GM23338 (cell line): Measurements from ENCODE around the gene LRR1. TPM values are rescaled to one million over a fixed set of nuclear protein-coding genes. Genes with fewer than 3 reads are reported as not detected.

Experiments used
- ATAC-seq: fragments of 200-7000 bp; cut with Tn5 transposase; 3 replicates; pipeline ENCODE4 v1.9.1; 2020
- DNase-seq: peaks from one replicate; pipeline ENCODE4 v3.0.0-alpha.2; 2015; ENCODE audit warnings: low spot score
- H2AFZ ChIP-seq: fragments of 200-600 bp; sonication (generic); 2 replicates; pipeline ENCODE4 v1.8.0; 2016; ENCODE audit warnings: antibody characterized with exemption, mild to moderate bottlenecking, moderate library complexity
- H3F3A ChIP-seq: fragments of 200-600 bp; sonication (generic); replicated peaks from 2 replicates; pipeline ENCODE4 v1.8.0; 2017; ENCODE audit warnings: antibody characterized with exemption, mixed run types, low read depth
- H3K27ac ChIP-seq: fragments of 200-600 bp; sonication (generic); 2 replicates; pipeline ENCODE4 v1.6.1; 2016; ENCODE audit warnings: low read depth
- H3K27me3 ChIP-seq: fragments of 200-600 bp; sonication (generic); 2 replicates; pipeline ENCODE4 v1.8.0; 2016; ENCODE audit warnings: mild to moderate bottlenecking, mixed run types, moderate library complexity; ENCODE audit not compliant: insufficient read depth
- H3K36me3 ChIP-seq: fragments of 200-600 bp; sonication (generic); 2 replicates; pipeline ENCODE4 v1.8.0; 2016; ENCODE audit warnings: mild to moderate bottlenecking; ENCODE audit not compliant: insufficient read depth
- H3K4me1 ChIP-seq: fragments of 200-600 bp; sonication (generic); 2 replicates; pipeline ENCODE4 v1.8.0; 2016; ENCODE audit warnings: mild to moderate bottlenecking, moderate library complexity; ENCODE audit not compliant: insufficient read depth
- H3K4me2 ChIP-seq: fragments of 200-600 bp; sonication (generic); 2 replicates; pipeline ENCODE4 v1.7.1; 2017; ENCODE audit warnings: mixed run types
- H3K4me3 ChIP-seq: fragments of 200-600 bp; sonication (generic); 2 replicates; pipeline ENCODE4 v1.6.1; 2016; ENCODE audit warnings: mixed run types
- H3K79me2 ChIP-seq: fragments of 200-600 bp; sonication (generic); replicated peaks from 2 replicates; pipeline ENCODE4 v1.8.0; 2017; ENCODE audit warnings: mild to moderate bottlenecking; ENCODE audit not compliant: insufficient read depth
- H3K9me2 ChIP-seq: fragments of 200-600 bp; sonication (generic); 2 replicates; pipeline ENCODE4 v1.8.0; 2017; ENCODE audit not compliant: insufficient read depth
- H4K20me1 ChIP-seq: fragments of 200-600 bp; sonication (generic); replicated peaks from 2 replicates; pipeline ENCODE4 v1.8.0; 2017; ENCODE audit warnings: mild to moderate bottlenecking; ENCODE audit not compliant: insufficient read depth
- H3K27ac Mint-ChIP-seq: 2 replicates; pipeline ENCODE4 v1.8.0; 2020; ENCODE audit warnings: inconsistent platforms, mild to moderate bottlenecking, moderate library complexity, mixed read lengths
- H3K27me3 Mint-ChIP-seq: 3 replicates; pipeline ENCODE4 v1.8.0; 2022; ENCODE audit warnings: low read depth, mild to moderate bottlenecking, moderate library complexity, mixed read lengths, inconsistent platforms; ENCODE audit not compliant: insufficient read depth, poor library complexity
- H3K36me3 Mint-ChIP-seq: 3 replicates; pipeline ENCODE4 v1.8.0; 2021; ENCODE audit warnings: low read depth, mild to moderate bottlenecking, inconsistent platforms, moderate library complexity, mixed read lengths
- H3K4me1 Mint-ChIP-seq: 3 replicates; pipeline ENCODE4 v1.8.0; 2020; ENCODE audit warnings: mild to moderate bottlenecking, inconsistent platforms, mixed read lengths
- H3K4me3 Mint-ChIP-seq: 3 replicates; pipeline ENCODE4 v1.8.0; 2021; ENCODE audit warnings: moderate library complexity, mild to moderate bottlenecking, inconsistent platforms, mixed read lengths
- H3K9me3 Mint-ChIP-seq: 3 replicates; pipeline ENCODE4 v1.8.0; 2020; ENCODE audit warnings: moderate library complexity, mild to moderate bottlenecking, inconsistent platforms, mixed read lengths
- EZH2 ChIP-seq: fragments of 200-600 bp; sonication (generic); IDR thresholded peaks from one replicate; pipeline ENCODE4 v1.8.0; 2017; ENCODE audit warnings: antibody characterized with exemption, mild to moderate bottlenecking, low read depth; ENCODE audit not compliant: unreplicated experiment
- EZH2phosphoT487 ChIP-seq: fragments of 200-600 bp; sonication (generic); IDR thresholded peaks from one replicate; pipeline ENCODE4 v1.8.1; 2018; ENCODE audit warnings: antibody characterized with exemption; ENCODE audit not compliant: unreplicated experiment
- JUNB ChIP-seq: IDR thresholded peaks from one replicate; pipeline ENCODE4 v1.6.1; 2016; ENCODE audit warnings: antibody characterized with exemption; ENCODE audit not compliant: unreplicated experiment
- NANOG ChIP-seq: IDR thresholded peaks from 2 replicates; pipeline ENCODE4 v1.6.1; 2016; ENCODE audit warnings: antibody characterized with exemption, borderline replicate concordance
- STAT1 ChIP-seq: IDR thresholded peaks from one replicate; pipeline ENCODE4 v1.6.1; 2016; ENCODE audit warnings: antibody characterized with exemption; ENCODE audit not compliant: unreplicated experiment
- ZNF114 ChIP-seq: fragments of 250-450 bp; sonication (Bioruptor Pico); IDR thresholded peaks from 2 replicates; pipeline ENCODE4 v1.5.0; 2020; ENCODE audit warnings: mild to moderate bottlenecking, moderate library complexity
- ZNF331 ChIP-seq: fragments of 250-450 bp; sonication (Bioruptor Pico); IDR thresholded peaks from 2 replicates; pipeline ENCODE4 v1.5.0; 2020; ENCODE audit warnings: low read depth, mild to moderate bottlenecking, moderate library complexity
- polyA plus RNA-seq: library from polyadenylated mRNA; unstranded; fragments of >200 nt; fragmentation: Nextera tagmentation; extraction: Ambion mirVana; gene quantifications from 2 replicates; pipeline ENCODE4 v1.2.1, GENCODE V29; 2016
- total RNA-seq: library from RNA; depleted of rRNA; stranded (reverse); fragments of >200 nt; shearing (Covaris generic); gene quantifications from 2 replicates; pipeline ENCODE4 v1.2.3, GENCODE V29; 2014
- TF ChIP-seq, protein P1 (sequence below): fragments of 250-450 bp; sonication (Bioruptor Pico); IDR thresholded peaks from 2 replicates; pipeline ENCODE4 v1.5.0; 2020; ENCODE audit warnings: mild to moderate bottlenecking, moderate library complexity

Gene LRR1
- total and polyA plus RNA-seq, 2 experiments from 2014 or later = 31.8 to 41.9 TPM

DNA sequence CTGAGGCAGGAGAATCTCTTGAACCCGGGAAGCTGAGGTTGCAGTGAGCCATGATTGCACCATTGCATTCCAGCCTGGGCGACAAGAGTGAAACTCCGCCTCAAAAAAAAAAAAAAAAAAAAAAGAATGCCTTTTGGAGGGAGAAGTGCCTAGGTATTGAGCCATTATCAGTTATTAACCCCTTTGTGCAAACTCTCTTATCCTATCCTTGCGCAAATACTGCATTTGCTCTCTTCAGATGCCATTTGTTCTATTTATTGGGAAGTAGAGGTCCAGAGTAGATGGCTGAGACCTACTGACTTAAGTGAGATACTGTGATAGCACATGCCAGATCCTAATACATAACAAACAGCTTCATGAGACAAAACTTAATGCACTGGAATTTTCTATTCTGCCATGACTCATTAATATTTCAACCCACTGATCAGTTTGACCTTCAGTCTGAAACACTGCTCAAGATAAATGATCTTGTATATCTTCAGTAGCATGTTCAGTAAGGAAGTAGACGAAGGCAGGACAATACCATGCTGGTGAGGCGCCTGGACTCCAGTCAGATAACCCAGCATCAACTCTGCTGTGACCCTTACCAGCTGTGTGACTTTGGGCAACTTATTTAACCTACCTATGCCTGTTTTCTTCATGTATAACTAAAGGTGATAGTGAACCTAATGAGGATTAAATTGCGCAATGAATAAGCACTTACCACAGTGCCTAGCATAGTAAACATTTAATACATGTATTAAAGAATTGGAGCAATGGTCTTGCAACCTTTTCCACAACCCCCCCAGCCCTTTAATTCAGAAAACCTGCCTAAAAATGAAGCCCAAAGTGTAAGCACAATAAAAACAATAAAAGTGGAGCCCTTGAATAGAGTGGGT is 42.0 kb downstream of the LRR1 start (continued):
- TF ChIP-seq, protein P1, sequence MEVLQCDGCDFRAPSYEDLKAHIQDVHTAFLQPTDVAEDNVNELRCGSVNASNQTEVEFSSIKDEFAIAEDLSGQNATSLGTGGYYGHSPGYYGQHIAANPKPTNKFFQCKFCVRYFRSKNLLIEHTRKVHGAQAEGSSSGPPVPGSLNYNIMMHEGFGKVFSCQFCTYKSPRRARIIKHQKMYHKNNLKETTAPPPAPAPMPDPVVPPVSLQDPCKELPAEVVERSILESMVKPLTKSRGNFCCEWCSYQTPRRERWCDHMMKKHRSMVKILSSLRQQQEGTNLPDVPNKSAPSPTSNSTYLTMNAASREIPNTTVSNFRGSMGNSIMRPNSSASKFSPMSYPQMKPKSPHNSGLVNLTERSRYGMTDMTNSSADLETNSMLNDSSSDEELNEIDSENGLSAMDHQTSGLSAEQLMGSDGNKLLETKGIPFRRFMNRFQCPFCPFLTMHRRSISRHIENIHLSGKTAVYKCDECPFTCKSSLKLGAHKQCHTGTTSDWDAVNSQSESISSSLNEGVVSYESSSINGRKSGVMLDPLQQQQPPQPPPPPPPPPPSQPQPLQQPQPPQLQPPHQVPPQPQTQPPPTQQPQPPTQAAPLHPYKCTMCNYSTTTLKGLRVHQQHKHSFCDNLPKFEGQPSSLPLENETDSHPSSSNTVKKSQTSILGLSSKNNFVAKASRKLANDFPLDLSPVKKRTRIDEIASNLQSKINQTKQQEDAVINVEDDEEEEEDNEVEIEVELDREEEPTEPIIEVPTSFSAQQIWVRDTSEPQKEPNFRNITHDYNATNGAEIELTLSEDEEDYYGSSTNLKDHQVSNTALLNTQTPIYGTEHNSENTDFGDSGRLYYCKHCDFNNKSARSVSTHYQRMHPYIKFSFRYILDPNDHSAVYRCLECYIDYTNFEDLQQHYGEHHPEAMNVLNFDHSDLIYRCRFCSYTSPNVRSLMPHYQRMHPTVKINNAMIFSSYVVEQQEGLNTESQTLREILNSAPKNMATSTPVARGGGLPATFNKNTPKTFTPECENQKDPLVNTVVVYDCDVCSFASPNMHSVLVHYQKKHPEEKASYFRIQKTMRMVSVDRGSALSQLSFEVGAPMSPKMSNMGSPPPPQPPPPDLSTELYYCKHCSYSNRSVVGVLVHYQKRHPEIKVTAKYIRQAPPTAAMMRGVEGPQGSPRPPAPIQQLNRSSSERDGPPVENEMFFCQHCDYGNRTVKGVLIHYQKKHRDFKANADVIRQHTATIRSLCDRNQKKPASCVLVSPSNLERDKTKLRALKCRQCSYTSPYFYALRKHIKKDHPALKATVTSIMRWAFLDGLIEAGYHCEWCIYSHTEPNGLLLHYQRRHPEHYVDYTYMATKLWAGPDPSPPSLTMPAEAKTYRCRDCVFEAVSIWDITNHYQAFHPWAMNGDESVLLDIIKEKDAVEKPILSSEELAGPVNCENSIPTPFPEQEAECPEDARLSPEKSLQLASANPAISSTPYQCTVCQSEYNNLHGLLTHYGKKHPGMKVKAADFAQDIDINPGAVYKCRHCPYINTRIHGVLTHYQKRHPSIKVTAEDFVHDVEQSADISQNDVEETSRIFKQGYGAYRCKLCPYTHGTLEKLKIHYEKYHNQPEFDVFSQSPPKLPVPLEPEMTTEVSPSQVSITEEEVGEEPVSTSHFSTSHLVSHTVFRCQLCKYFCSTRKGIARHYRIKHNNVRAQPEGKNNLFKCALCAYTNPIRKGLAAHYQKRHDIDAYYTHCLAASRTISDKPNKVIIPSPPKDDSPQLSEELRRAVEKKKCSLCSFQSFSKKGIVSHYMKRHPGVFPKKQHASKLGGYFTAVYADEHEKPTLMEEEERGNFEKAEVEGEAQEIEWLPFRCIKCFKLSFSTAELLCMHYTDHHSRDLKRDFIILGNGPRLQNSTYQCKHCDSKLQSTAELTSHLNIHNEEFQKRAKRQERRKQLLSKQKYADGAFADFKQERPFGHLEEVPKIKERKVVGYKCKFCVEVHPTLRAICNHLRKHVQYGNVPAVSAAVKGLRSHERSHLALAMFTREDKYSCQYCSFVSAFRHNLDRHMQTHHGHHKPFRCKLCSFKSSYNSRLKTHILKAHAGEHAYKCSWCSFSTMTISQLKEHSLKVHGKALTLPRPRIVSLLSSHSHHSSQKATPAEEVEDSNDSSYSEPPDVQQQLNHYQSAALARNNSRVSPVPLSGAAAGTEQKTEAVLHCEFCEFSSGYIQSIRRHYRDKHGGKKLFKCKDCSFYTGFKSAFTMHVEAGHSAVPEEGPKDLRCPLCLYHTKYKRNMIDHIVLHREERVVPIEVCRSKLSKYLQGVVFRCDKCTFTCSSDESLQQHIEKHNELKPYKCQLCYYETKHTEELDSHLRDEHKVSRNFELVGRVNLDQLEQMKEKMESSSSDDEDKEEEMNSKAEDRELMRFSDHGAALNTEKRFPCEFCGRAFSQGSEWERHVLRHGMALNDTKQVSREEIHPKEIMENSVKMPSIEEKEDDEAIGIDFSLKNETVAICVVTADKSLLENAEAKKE = no peak
- no peak for TF ChIP-seq EZH2phosphoT487
- no peak for TF ChIP-seq ZNF114 (CRISPR knock-in tag)
- no peak for TF ChIP-seq NANOG
- TF ChIP-seq STAT1 = no peak
- TF ChIP-seq JUNB = no peak

DNA sequence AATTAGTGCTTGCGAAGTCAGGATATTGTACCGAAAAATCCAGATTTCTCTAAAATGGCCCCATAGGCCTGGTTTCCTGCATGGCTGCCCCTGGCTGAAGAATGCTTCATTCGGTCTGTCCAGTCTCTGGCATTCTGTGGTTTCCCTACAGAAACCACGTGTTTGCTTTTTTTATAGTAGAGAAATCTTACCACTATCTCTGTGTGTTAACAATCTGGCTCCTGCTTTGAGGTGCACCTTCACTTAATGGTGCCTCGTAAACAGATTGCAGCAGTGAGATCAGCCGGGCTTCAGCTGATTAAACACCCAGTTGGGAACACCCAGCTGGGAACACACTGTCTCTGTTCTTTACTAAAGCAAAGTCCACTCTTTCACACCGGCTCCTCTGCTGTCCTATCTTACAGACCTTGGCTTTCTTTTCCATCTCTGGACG is 43.0 kb downstream of the LRR1 start:
- peak; percentile 41; the same call in 2 of the 3 replicates for ATAC-seq
- no peak overlapping the region for H3K4me2 ChIP-seq
- TF ChIP-seq EZH2 (no peak), ZNF331 (CRISPR knock-in tag) (no peak)
- TF ChIP-seq, protein P1 = no peak

More for the DNA sequence above, 43.0 kb downstream of the LRR1 start:
- peak; percentile 14 for DNase-seq
- Histone ChIP-seq H3K4me3 (no peak overlapping the region), H3K27me3 (no peaks in the 10 kb centered on the region), H3K9me2 (no peaks in the 10 kb centered on the region), H4K20me1 (peaks cover 37% of the 10 kb centered on the region), H3K4me1 (no peaks in the 10 kb centered on the region; the same call in 1 of the 2 replicates), H3K79me2 (peaks cover 52% of the 10 kb centered on the region), H3F3A (peaks cover 6% of the 10 kb centered on the region; the same call in 1 of the 2 replicates), H3K36me3 (peaks cover 10% of the 10 kb centered on the region; the same call in 1 of the 2 replicates), H3K27ac (peak overlapping the region; percentile 78), H2AFZ (no peak overlapping the region)
- H3K4me1 Mint-ChIP-seq = peaks cover 23% of the 10 kb centered on the region
- H3K27me3 Mint-ChIP-seq = no peaks in the 10 kb centered on the region
- H3K27ac Mint-ChIP-seq = no peak overlapping the region
- H3K9me3 Mint-ChIP-seq = no peaks in the 10 kb centered on the region
- peaks cover 51% of the 10 kb centered on the region for H3K36me3 Mint-ChIP-seq
- no peak overlapping the region for H3K4me3 Mint-ChIP-seq
